ENCODE data around the gene SCAP.

SCAP gene

GRCh38 chr3:47423548-47424145 lies 52.1 kb downstream of the SCAP start:
- Histone ChIP-seq H2AFZ (ENCODE audit: low read depth, low read length) (no peak overlapping the region), H3K4me3 (ENCODE audit: low read length) (no peak overlapping the region), H3K4me1 (ENCODE audit: insufficient read depth, low read length) (no peaks in the 10 kb centered on the region), H3K36me3 (ENCODE audit: insufficient read depth, low read length) (peaks cover 34% of the 10 kb centered on the region), H3K27me3 (ENCODE audit: insufficient read depth, low read length) (no peaks in the 10 kb centered on the region), H3K9me3 (ENCODE audit: low read length) (no peaks in the 10 kb centered on the region)

- Histone ChIP-seq H3K27me3 (ENCODE audit: insufficient read depth, low read length) (no peaks in the 10 kb centered on the region), H3K4me1 (ENCODE audit: insufficient read depth, low read length) (no peaks in the 10 kb centered on the region), H2AFZ (ENCODE audit: low read depth, low read length) (no peak overlapping the region), H3K4me3 (ENCODE audit: low read length) (no peak overlapping the region), H3K9me3 (ENCODE audit: low read length) (no peaks in the 10 kb centered on the region), H3K36me3 (ENCODE audit: insufficient read depth, low read length) (peaks cover 31% of the 10 kb centered on the region)
Observed at GRCh38 chr3:47422743-47423142, 53.0 kb downstream of the SCAP start.

- Histone ChIP-seq H3K4me3 (ENCODE audit: low read length) (no peak overlapping the region), H3K4me1 (ENCODE audit: insufficient read depth, low read length) (no peaks in the 10 kb centered on the region), H2AFZ (ENCODE audit: low read depth, low read length) (no peak overlapping the region), H3K9me3 (ENCODE audit: low read length) (no peaks in the 10 kb centered on the region), H3K36me3 (ENCODE audit: insufficient read depth, low read length) (peaks cover 24% of the 10 kb centered on the region), H3K27me3 (ENCODE audit: insufficient read depth, low read length) (no peaks in the 10 kb centered on the region)
Observed at GRCh38 chr3:47421741-47422649, 53.7 kb downstream of the SCAP start.

GRCh38 chr3:47420511-47421484 lies 54.9 kb downstream of the SCAP start:
- Histone ChIP-seq H3K9me3 (ENCODE audit: low read length) (no peaks in the 10 kb centered on the region), H3K27me3 (ENCODE audit: insufficient read depth, low read length) (no peaks in the 10 kb centered on the region), H3K36me3 (ENCODE audit: insufficient read depth, low read length) (peaks cover 25% of the 10 kb centered on the region), H2AFZ (ENCODE audit: low read depth, low read length) (no peak overlapping the region), H3K4me3 (ENCODE audit: low read length) (no peak overlapping the region), H3K4me1 (ENCODE audit: insufficient read depth, low read length) (no peaks in the 10 kb centered on the region)

- Histone ChIP-seq H3K36me3 (ENCODE audit: insufficient read depth, low read length) (peaks cover 30% of the 10 kb centered on the region), H3K4me3 (ENCODE audit: low read length) (no peak overlapping the region), H3K4me1 (ENCODE audit: insufficient read depth, low read length) (no peaks in the 10 kb centered on the region), H3K27me3 (ENCODE audit: insufficient read depth, low read length) (no peaks in the 10 kb centered on the region), H3K9me3 (ENCODE audit: low read length) (no peaks in the 10 kb centered on the region), H2AFZ (ENCODE audit: low read depth, low read length) (no peak overlapping the region)
Observed at GRCh38 chr3:47420044-47420430, 55.7 kb downstream of the SCAP start.

GRCh38 chr3:47419083-47420043 lies 56.4 kb downstream of the SCAP start:
- H3K36me3 ChIP-seq (ENCODE audit: insufficient read depth, low read length) = peaks cover 36% of the 10 kb centered on the region
- H3K9me3 ChIP-seq (ENCODE audit: low read length) = no peaks in the 10 kb centered on the region
- H3K27me3 ChIP-seq (ENCODE audit: insufficient read depth, low read length) = no peaks in the 10 kb centered on the region

GRCh38 chr3:47418167-47419082 lies 57.3 kb downstream of the SCAP start:
- Histone ChIP-seq H3K27me3 (ENCODE audit: insufficient read depth, low read length) (no peaks in the 10 kb centered on the region), H3K9me3 (ENCODE audit: low read length) (no peaks in the 10 kb centered on the region), H2AFZ (ENCODE audit: low read depth, low read length) (no peak overlapping the region), H3K4me1 (ENCODE audit: insufficient read depth, low read length) (no peaks in the 10 kb centered on the region), H3K4me3 (ENCODE audit: low read length) (no peak overlapping the region), H3K36me3 (ENCODE audit: insufficient read depth, low read length) (peaks cover 46% of the 10 kb centered on the region)

More at GRCh38 chr3:47419083-47420043, 56.4 kb downstream of the SCAP start:
- no peak overlapping the region for H3K4me3 ChIP-seq (ENCODE audit: low read length)
- no peaks in the 10 kb centered on the region for H3K4me1 ChIP-seq (ENCODE audit: insufficient read depth, low read length)
- H2AFZ ChIP-seq (ENCODE audit: low read depth, low read length) = no peak overlapping the region

- no peaks in the 10 kb centered on the region for H3K27me3 ChIP-seq (ENCODE audit: insufficient read depth, low read length)
- H3K4me3 ChIP-seq (ENCODE audit: low read length) = no peak overlapping the region
- no peaks in the 10 kb centered on the region for H3K4me1 ChIP-seq (ENCODE audit: insufficient read depth, low read length)
- H3K9me3 ChIP-seq (ENCODE audit: low read length) = no peaks in the 10 kb centered on the region
- peaks cover 64% of the 10 kb centered on the region for H3K36me3 ChIP-seq (ENCODE audit: insufficient read depth, low read length)
- no peak overlapping the region for H2AFZ ChIP-seq (ENCODE audit: low read depth, low read length)
Observed at GRCh38 chr3:47416041-47416440, 59.7 kb downstream of the SCAP start.

- Histone ChIP-seq H2AFZ (ENCODE audit: low read depth, low read length) (no peak overlapping the region), H3K4me1 (ENCODE audit: insufficient read depth, low read length) (no peaks in the 10 kb centered on the region), H3K9me3 (ENCODE audit: low read length) (no peaks in the 10 kb centered on the region), H3K27me3 (ENCODE audit: insufficient read depth, low read length) (no peaks in the 10 kb centered on the region), H3K36me3 (ENCODE audit: insufficient read depth, low read length) (peaks cover 65% of the 10 kb centered on the region), H3K4me3 (ENCODE audit: low read length) (no peak overlapping the region)
Observed at GRCh38 chr3:47414666-47415587, 60.8 kb downstream of the SCAP start.

- H2AFZ ChIP-seq (ENCODE audit: low read depth, low read length) = no peak overlapping the region
- H3K4me3 ChIP-seq (ENCODE audit: low read length) = no peak overlapping the region
- H3K36me3 ChIP-seq (ENCODE audit: insufficient read depth, low read length) = peaks cover 70% of the 10 kb centered on the region
- H3K27me3 ChIP-seq (ENCODE audit: insufficient read depth, low read length) = no peaks in the 10 kb centered on the region
- no peaks in the 10 kb centered on the region for H3K9me3 ChIP-seq (ENCODE audit: low read length)
- no peaks in the 10 kb centered on the region for H3K4me1 ChIP-seq (ENCODE audit: insufficient read depth, low read length)
Observed at GRCh38 chr3:47414161-47414564, 61.6 kb downstream of the SCAP start.

GRCh38 chr3:47413751-47414150 lies 62.0 kb downstream of the SCAP start:
- no peaks in the 10 kb centered on the region for H3K9me3 ChIP-seq (ENCODE audit: low read length)
- peaks cover 70% of the 10 kb centered on the region for H3K36me3 ChIP-seq (ENCODE audit: insufficient read depth, low read length)
- H3K4me1 ChIP-seq (ENCODE audit: insufficient read depth, low read length) = no peaks in the 10 kb centered on the region
- no peak overlapping the region for H3K4me3 ChIP-seq (ENCODE audit: low read length)
- H2AFZ ChIP-seq (ENCODE audit: low read depth, low read length) = no peak overlapping the region
- H3K27me3 ChIP-seq (ENCODE audit: insufficient read depth, low read length) = no peaks in the 10 kb centered on the region

Data from neuron (in vitro differentiated cells).